ENCODE measurements around the gene FKBP3.
"Not testable (repeated sequence)": the region's sequence is repeated elsewhere in the genome, so short reads cannot be mapped to it uniquely, and the experiment has no call there.

The FKBP3 gene

GRCh38 chr14:45134051-45134958 is at the start of gene FKBP3:
TSS of gene FKBP3 (minus strand) at chr14:45134481. CDS start at chr14:45134456, 25 bp downstream.
- DNase-seq (ENCODE audit: low read depth in 3 of 3, low spot score in 1 of 3) = peak; percentile 90 to 92 (median 91)

GRCh38 chr14:45181806-45182205 is 47.5 kb upstream of the FKBP3 start:
- no peak for DNase-seq (ENCODE audit: low read depth in 3 of 3, low spot score in 1 of 3)

- DNase-seq (ENCODE audit: low read depth in 3 of 3, low spot score in 1 of 3) = no peak
Measured at GRCh38 chr14:45181329-45181728, 47.0 kb upstream of the FKBP3 start.

DNA sequence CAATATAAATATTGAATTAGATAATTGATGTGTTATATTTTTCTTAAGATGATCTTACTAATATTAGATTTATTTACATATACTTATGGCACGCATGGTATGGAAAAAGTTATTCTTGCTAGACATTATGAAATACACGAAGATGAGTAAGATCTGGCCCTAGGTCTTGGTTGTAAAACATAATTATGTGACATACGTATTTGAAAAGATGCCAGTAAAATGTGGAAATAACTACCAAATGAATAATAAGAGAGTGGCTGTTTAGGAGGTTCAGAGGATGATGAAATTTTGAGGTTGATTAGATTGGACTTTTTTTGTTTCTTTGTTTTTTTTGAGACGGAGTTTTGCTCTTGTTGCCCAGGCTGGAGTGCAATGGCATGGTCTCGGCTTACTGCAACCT is 42.8 kb upstream of the FKBP3 start:
- DNase-seq (ENCODE audit: low read depth in 3 of 3, low spot score in 1 of 3) = no peak

GRCh38 chr14:45169906-45170305 is 35.6 kb upstream of the FKBP3 start:
- DNase-seq (ENCODE audit: low read depth in 3 of 3, low spot score in 1 of 3) = no peak

GRCh38 chr14:45156067-45156466 is 21.8 kb upstream of the FKBP3 start:
- no peak for DNase-seq (ENCODE audit: low read depth in 3 of 3, low spot score in 1 of 3)

GRCh38 chr14:45150386-45150890 is 16.2 kb upstream of the FKBP3 start:
- DNase-seq (ENCODE audit: low read depth in 3 of 3, low spot score in 1 of 3) = no peak

GRCh38 chr14:45149602-45150001 is 15.3 kb upstream of the FKBP3 start:
- no peak for DNase-seq (ENCODE audit: low read depth in 3 of 3, low spot score in 1 of 3)

DNA sequence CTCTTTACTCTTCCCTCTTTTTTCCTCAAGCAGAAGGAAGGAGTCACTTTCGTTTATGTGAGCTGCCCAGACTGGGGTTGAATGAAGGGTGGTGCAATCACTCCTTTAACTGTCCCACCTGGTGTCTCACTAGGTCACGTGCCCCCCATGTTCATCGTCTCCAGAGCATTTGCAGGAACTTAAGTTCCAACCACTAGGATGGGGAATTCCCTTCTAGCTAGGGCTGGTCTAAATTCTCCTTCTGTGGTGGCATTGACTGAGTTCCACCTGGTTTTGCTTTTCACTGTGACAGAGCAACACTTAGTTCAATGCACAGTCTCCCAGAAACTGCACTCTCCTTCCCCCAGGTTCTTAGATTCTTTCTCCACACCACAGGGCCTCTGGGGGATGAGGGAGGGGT is 10.9 kb upstream of the FKBP3 start:
- DNase-seq (ENCODE audit: low read depth in 3 of 3, low spot score in 1 of 3) = no peak

DNA sequence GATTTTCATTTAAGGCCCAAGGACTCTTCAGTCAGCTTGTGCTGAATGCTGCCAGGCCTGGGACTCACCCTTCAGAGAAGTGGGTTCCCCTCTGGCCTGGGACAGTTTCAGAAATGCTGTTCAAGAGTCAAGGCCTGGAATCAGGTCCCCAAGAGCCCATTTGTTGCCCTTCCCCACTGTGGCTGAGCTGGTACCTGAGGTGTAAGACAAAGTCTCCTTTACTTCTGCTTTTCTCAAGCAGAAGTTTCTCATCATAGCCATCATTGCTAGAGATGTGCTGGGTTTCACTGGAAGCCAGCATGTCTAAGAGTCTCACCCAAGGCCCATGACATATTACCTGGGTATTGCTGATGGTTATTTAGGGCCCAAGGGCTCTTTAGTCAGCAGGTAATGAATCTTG is 10.4 kb upstream of the FKBP3 start:
- DNase-seq (ENCODE audit: low read depth in 3 of 3, low spot score in 1 of 3) = no peak

- not testable (repeated sequence) for DNase-seq (ENCODE audit: low read depth in 3 of 3, low spot score in 1 of 3)
Measured at GRCh38 chr14:45142083-45142482, 7.8 kb upstream of the FKBP3 start.

DNA sequence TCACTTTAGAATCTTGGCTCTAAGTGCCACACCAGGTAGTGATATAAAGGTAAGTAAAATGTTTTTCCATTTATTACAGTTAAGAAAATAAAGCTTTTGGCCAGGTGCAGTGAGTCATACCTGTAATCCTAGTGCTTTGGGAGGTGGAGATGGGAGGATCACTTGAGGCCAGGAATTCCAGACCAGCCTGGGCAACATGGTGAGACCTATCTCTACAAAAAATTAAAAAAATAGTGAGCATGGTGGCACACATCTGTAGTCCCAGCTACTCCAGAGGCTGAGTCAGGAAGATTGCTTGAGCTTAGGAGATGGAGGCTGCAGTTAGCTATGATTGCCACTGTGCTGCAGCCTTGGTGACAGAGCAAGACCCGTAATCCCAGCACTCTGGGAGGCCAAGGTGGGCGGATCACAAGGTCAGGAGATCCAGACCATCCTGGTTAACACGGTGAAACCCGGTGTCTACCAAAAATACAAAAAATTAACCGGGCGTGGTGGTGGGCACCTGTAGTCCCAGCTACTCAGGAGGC is 6.4 kb upstream of the FKBP3 start:
- DNase-seq (ENCODE audit: low read depth in 3 of 3, low spot score in 1 of 3) = no peak

DNA sequence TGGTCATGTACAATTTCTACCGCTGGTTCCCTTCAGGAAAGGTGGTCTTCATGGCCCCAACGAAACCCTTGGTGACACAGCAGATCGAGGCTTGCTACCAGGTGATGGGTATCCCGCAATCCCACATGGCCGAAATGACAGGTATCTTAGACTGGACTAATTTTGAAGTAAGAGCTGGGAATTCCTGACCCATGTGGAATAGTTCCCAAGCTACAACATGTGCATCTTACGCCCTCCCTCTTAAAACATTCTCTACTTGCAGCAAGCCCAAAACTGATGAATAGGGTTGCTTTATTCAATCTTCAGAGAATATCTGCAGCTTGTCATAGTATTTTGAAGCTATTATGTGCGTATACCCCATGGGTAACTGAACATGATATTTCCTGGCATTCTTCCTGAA is 2.1 kb upstream of the FKBP3 start:
- no peak for DNase-seq (ENCODE audit: low read depth in 3 of 3, low spot score in 1 of 3)

GRCh38 chr14:45135659-45136395 is 1.5 kb upstream of the FKBP3 start, which contains the start of gene FANCM:
TSS of gene FANCM (plus strand) at chr14:45135930. CDS start at chr14:45136032, 102 bp downstream.
- peak; percentile 54 to 75 (median 58) for DNase-seq (ENCODE audit: low read depth in 3 of 3, low spot score in 1 of 3)

GRCh38 chr14:45135156-45135555 is 875 bp upstream of the FKBP3 start:
- no peak for DNase-seq (ENCODE audit: low read depth in 3 of 3, low spot score in 1 of 3)

- no peak for DNase-seq (ENCODE audit: low read depth in 3 of 3, low spot score in 1 of 3)
Measured at GRCh38 chr14:45133683-45134050, 614 bp downstream of the FKBP3 start.

GRCh38 chr14:45128963-45129629 is 5.2 kb downstream of the FKBP3 start:
- no peak for DNase-seq (ENCODE audit: low read depth in 3 of 3, low spot score in 1 of 3)

GRCh38 chr14:45125754-45126153 is 8.5 kb downstream of the FKBP3 start:
- no peak for DNase-seq (ENCODE audit: low read depth in 3 of 3, low spot score in 1 of 3)

DNA sequence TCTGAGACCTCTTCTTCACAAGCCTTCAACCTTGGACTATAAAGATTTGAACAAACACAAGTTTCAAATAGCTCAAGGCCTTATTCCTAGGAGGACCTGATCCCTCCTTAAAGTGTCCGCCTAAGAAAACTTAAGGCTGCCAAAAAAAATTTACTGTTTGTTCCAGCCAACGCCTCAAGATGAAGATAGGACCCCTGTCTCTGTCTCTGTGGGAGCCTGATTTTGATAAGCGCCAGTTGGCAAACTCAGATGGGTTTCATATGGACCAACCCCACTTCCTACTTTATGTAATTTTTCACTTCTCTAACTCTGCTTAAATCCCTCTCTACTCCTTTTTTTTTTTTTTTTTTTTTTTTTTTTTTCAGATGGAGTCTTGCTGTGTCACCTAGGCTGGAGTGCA is 11.0 kb downstream of the FKBP3 start:
- DNase-seq (ENCODE audit: low read depth in 3 of 3, low spot score in 1 of 3) = no peak

GRCh38 chr14:45120096-45120495 is 14.2 kb downstream of the FKBP3 start:
- DNase-seq (ENCODE audit: low read depth in 3 of 3, low spot score in 1 of 3) = no peak

GRCh38 chr14:45118594-45118993 is 15.7 kb downstream of the FKBP3 start:
- DNase-seq (ENCODE audit: low read depth in 3 of 3, low spot score in 1 of 3) = no peak

All from stimulated activated CD4-positive, alpha-beta T cell treated with anti-CD3 and anti-CD28 coated beads, TNF-alpha, amount 100 ng/mL, for 1 hour (primary cell).